ENCODE results near the gene MYL10.
"Not testable (repeated sequence)": the region's sequence is repeated elsewhere in the genome, so short reads cannot be mapped to it uniquely, and the experiment has no call there.

The MYL10 gene

GRCh38 chr7:101614098-101614938, 14.8 kb downstream of the MYL10 start:
- TF ChIP-seq, protein P1, sequence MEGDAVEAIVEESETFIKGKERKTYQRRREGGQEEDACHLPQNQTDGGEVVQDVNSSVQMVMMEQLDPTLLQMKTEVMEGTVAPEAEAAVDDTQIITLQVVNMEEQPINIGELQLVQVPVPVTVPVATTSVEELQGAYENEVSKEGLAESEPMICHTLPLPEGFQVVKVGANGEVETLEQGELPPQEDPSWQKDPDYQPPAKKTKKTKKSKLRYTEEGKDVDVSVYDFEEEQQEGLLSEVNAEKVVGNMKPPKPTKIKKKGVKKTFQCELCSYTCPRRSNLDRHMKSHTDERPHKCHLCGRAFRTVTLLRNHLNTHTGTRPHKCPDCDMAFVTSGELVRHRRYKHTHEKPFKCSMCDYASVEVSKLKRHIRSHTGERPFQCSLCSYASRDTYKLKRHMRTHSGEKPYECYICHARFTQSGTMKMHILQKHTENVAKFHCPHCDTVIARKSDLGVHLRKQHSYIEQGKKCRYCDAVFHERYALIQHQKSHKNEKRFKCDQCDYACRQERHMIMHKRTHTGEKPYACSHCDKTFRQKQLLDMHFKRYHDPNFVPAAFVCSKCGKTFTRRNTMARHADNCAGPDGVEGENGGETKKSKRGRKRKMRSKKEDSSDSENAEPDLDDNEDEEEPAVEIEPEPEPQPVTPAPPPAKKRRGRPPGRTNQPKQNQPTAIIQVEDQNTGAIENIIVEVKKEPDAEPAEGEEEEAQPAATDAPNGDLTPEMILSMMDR (IDR thresholded peaks at IDR 0.05; ENCODE audit: insufficient read depth, low read length, missing control alignments) = no peak
- CTCF ChIA-PET = interaction anchor here (1.4 to 5.4 kb wide), 2 partner anchors 12 to 75 kb away, joined by 4 to 58 read pairs; no protein-coding TSS in a partner anchor
- H3K4me3 ChIP-seq (ENCODE audit: low read depth, low read length) = no peak overlapping the region
- POLR2A ChIA-PET = interaction anchor here (0.5 kb wide), 1 partner anchor 417 kb away, joined by 4 read pairs; no protein-coding TSS in a partner anchor
- no peak for DNase-seq (ENCODE audit: low read depth, low spot score)

DNA sequence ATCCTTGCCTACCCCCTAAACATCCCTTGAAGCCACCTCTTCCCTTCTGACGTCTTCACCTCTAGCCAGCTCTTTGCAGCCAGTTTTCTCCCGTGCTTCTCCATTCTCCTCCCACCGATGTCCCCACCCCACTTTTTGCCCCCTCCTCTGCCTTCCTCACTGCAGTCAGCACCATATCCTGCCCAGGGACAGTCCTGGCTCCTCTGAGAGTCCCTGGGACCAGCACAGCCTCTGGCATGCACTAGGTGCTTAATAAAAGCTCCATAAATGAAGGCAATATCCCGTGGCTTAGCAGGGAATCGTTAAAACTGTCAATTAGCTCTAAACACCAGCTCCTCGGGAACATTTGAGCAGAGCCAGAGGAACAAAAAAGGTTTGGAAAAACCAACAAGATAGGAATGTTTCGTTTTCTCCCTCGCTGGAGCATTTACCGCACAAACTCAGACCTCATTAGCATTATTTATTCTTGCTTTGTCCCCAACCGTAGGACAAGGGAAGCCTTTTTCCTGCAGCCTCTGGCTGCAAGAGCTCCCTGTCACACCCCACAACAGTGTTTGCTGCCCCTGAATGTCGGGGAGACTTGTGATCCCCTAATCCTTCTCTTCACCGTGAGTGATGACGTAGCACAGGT, 16.1 kb downstream of the MYL10 start:
- H3K4me3 ChIP-seq (ENCODE audit: low read depth, low read length) = no peak overlapping the region; the same call in 1 of the 2 replicates
- ChIA-PET POLR2A (no interaction called here), CTCF (interaction anchor here (5.4 kb wide), 1 partner anchor 10 kb away, joined by 58 read pairs; no protein-coding TSS in a partner anchor)
- TF ChIP-seq, protein P1 (IDR thresholded peaks at IDR 0.05; ENCODE audit: insufficient read depth, low read length, missing control alignments) = no peak
- no peak for DNase-seq (ENCODE audit: low read depth, low spot score)

DNA sequence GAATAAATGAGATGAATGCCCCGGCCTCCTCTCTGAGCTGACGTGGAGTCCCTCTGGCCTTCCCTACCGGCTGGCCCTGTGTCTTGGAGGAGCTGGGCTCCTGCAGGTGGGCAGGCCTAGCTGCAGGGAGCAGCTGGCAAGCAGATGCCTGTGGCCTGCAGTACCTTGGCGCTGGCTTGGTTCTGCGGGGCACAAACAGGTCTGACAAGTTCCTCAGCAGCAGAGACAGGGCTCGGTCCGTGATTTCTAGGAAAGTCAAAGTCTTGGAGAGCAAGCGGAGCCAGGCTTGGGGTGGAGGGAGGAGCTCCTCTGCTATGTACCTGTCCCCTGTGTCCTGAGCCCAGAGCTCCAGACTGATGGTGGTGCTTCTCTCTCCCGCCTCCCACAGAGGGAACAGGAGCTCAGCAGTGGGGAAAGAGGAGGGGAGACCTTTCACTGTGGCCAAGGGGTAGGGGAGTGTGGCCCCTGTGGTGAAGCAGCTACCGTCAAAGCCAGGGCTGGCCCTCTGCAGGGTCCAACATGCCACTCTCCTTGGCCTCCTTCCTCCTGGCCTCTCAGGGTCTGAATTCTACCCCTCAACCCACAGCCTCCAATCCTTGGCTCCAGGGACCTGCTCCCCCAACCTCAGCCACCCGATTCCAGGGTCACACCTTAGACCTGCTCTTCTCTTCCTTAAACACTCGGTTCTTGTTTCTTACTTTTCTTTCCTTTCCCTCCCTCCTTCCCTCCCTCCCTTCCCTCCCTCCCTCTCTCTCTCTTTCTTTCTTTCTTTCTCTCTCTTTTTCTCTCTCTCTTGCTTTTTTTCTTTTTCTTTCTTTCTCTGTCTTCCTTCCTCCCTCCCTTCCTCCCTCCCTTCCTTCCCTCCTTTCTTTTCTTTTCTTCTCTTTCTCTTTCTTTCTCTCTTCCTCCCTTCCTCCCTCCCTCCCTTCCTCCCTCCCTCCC, 20.1 kb downstream of the MYL10 start:
- ChIA-PET POLR2A (no interaction called here), CTCF (interaction anchor here (0.9 kb wide), 1 partner anchor 9 kb away, joined by 4 read pairs; no protein-coding TSS in a partner anchor)
- TF ChIP-seq, protein P1 (IDR thresholded peaks at IDR 0.05; ENCODE audit: insufficient read depth, low read length, missing control alignments) = no peak
- H3K4me3 ChIP-seq (ENCODE audit: low read depth, low read length) = no peak overlapping the region
- DNase-seq (ENCODE audit: low read depth, low spot score) = no peak

DNA sequence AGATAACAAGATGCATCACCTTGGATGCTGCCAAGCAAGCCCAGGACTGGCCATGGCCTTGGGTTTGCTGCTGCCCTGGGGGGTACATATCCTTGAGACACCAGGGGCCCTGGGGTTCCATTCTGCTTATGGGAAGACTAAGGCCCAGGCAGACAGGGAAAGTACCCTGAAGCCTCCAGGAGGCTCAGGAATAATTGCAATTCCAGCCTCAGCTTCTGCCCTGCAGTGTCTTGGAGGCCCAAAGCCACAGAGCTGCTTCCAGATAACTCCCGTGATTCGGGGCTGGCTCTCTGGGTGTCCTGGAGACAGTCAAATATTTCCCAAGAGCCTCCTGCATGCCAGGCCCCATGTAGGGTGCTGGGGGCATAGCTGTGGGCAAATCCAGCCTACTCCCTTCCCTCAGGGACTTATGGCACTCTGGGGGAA, 22.6 kb downstream of the MYL10 start:
- TF ChIP-seq, protein P1 (IDR thresholded peaks at IDR 0.05; ENCODE audit: insufficient read depth, low read length, missing control alignments) = no peak
- DNase-seq (ENCODE audit: low read depth, low spot score) = no peak
- ChIA-PET CTCF (interaction anchor here (0.6 to 1.3 kb wide), 2 partner anchors 9 to 630 kb away, joined by 3 to 7 read pairs; no protein-coding TSS in a partner anchor), POLR2A (no interaction called here)
- no peak overlapping the region for H3K4me3 ChIP-seq (ENCODE audit: low read depth, low read length)

DNA sequence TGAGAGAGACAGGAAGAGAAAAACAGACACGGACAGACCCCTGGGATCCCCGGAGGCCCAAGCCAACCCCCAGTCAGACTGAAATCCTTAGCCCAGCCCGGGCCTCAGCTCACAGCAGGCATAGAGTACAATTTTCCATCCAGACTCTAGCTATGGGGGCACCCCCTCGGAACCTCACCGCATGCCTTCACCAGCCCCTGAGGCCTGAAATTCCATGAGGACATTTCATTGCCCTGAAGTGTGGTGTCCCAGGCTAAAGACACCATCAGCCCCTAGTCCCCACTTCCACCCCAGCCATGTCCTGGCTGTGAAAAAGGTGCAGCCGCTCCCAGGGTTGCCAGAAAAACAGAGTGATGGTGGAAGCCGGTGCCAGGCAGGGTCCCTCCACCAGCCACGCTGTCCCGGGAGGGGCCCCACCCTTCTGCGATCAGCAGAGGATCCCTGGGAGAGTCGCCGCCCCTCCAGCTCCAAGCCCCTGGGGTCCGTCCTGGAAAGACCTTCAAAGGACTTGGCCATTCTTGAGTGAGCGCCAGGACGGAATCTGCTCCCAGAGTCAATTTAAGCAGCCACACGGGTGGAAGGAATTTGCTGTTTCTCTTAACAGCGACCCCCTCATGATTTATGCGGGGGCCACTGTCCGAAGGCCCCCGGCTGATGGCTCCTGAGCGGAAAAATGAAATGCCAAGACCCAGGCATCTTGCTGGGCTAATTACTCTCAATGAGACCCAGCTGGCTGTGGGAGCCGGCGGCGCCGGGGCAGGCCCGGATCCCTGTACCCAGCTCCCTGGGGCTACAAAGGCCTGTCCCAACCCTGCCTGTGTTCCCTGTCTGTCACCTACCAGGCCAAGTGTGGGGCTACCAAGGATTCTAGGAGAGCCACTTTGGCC, 23.2 kb downstream of the MYL10 start:
- POLR2A ChIA-PET = no interaction called here
- TF ChIP-seq, protein P1 (IDR thresholded peaks at IDR 0.05; ENCODE audit: insufficient read depth, low read length, missing control alignments) = no peak
- CTCF ChIA-PET = interaction anchor here (1.0 to 6.0 kb wide), 5 partner anchors 8 to 631 kb away, joined by 4 to 58 read pairs (median 6); no protein-coding TSS in a partner anchor
- DNase-seq (ENCODE audit: low read depth, low spot score) = no peak
- no peak overlapping the region for H3K4me3 ChIP-seq (ENCODE audit: low read depth, low read length)

DNA sequence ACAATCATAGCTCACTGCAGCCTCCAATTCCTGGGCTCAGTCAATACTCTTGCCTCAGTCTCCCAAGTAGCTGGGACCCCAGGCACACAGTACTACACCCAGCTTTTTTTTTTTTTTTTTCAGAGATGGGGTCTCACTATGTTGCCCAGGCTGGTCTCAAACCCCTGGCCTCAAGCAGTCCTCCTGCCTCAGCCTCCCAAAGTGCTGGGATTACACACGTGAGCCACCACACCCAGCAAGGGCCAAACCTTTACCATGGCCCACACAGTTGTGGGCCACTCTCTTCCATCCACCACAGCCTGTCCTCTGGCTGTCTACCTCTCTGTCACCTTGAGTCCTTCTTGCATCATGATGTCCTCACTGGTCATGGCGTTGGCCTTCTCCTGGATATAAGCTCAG, 24.2 kb downstream of the MYL10 start:
- DNase-seq (ENCODE audit: low read depth, low spot score); H3K4me3 ChIP-seq (ENCODE audit: low read depth, low read length); POLR2A ChIA-PET: not testable (repeated sequence)
- CTCF ChIA-PET = interaction anchor here (0.6 to 6.0 kb wide), 6 partner anchors 8 to 632 kb away, joined by 3 to 58 read pairs (median 4); no protein-coding TSS in a partner anchor
